GM18520 (cell line): Measurements from ENCODE around the gene CXorf58.
A peak's percentile ranks its signal among the peaks of the same experiment; 100 is the strongest.
"Not testable (repeated sequence)": the region's sequence is repeated elsewhere in the genome, so short reads cannot be mapped to it uniquely, and the experiment has no call there.

Source experiments
- ATAC-seq: cut with Tn5 transposase; IDR thresholded peaks from one replicate; pipeline ENCODE4 v1.9.1; 2021; ENCODE audit not compliant: unreplicated experiment

The CXorf58 gene

DNA sequence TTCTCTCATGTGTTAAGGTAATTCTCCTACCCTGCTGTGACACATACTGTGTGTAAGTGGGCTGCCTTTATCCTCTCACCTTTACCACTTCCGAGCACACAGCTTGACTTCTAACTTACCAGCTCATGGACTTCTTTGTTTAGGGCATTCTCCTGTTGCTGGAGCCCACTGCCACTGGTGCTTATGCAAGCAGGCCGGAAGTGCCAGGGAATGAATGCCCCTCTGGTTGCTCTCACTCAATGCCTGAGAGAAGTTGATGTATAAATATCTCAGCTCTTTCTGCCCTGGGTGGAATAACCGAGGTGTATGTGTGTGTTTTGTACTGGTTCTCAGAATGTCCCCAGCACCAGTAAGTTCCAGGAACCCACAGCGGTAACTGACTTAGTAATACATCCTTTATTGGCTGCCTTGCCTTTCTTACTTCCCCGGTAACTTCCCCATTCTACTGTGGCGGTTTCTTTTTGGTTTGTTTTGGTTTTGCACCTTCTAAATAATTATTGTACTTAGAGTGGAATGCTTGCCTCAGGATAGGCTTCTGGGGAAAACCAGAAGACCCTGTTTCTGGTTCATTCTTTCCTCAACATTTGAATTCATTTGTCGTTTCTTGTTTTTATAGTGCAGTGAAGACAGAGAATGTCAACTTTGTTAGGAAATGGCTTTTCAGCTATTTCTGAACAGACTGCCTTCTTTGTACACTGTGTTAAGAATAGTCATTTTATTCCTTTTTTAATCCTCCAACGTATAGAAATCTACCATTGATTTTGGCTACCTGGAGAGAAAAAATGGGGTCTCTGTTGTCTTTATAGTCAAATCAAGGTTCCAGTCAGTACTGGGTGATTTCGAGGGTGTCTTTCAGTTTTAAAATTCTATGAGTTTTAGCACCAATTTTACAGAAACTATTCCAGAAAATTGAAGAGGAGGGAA, 45.4 kb downstream of the CXorf58 start:
- ATAC-seq = peak; percentile 89

GRCh38 chrX:23953908-23954269, 46.1 kb downstream of the CXorf58 start:
- ATAC-seq = no peak

GRCh38 chrX:23954396-23954795, 46.6 kb downstream of the CXorf58 start:
- no peak for ATAC-seq

DNA sequence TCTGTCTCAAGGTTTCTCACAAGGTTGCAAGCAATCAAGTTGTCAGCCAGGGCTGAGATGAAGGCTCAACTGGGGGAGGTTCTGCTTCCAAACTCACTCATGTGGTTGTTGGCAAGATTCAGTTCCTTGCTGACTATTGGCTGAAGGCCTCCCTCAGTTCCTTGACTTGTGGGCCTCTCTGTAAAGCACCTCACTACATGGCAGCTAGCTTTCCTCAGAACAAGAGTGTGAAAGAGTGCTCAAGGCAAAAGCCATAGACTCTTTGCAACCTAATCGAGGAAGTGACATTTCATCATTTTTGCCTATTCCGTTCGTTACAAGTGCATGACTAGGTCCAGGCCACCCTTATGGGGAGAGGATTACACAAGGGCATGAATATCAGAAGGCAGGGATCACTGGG, 52.0 kb downstream of the CXorf58 start:
- no peak for ATAC-seq

DNA sequence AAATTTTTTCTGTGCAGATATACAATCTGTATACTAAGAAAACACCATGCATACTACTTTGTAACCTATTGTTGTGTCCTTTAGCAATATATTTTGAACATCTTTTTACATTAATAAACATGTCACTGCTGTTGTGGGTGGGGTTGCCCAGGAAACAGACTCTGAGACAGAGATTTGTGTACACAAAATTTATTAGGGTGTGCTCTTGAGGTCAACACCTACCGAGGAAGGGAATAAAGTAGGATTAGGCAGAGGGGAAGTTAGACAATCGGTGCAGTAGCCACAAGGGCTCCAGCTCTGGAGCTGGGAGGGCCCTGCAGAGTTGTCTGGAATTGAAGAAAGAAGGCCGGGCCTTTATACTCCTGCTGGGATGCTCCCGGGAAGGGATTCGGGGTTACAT, 56.4 kb downstream of the CXorf58 start:
- ATAC-seq = no peak

GRCh38 chrX:23965630-23966029, 57.8 kb downstream of the CXorf58 start:
- ATAC-seq = not testable (repeated sequence)

DNA sequence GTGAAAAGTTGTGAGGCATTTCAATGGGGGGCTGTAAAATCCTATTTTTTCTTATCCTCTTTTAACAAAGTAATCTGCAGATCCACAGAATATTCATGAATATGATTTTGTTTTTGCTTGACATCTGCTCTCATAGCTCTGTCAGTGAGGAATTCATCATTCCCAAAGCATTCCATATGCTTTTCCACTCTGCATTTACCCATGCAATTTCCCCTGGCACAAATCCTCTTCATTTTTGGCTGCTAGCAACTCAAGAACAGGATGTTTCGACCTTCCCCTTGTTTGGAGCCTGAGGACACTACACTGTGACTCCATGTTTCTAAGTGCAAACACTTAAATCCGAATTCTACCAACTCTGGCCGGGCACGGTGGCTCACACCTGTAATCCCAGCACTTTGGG, 70.7 kb downstream of the CXorf58 start:
- no peak for ATAC-seq

GRCh38 chrX:23980011-23980441, 72.2 kb downstream of the CXorf58 start:
- no peak for ATAC-seq

DNA sequence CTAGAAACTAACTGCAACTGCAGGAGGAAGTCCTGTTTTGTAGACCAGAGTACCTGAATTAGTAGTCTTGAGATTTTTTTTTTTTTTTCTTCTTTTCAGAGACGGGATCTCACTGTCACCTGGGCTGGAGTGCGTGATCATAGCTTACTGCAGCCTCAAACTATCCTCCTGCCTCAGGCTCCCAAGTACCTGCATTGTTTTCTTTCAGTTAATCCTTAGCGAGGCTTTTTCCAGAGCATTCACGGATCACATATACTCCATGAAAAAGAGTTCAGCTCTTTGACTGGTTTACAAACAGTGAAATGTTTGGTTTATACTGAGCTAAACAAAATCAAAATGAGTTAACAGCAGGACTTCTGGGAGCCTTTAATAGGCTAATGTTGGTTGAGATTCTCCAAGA, 73.4 kb downstream of the CXorf58 start:
- ATAC-seq = no peak

- no peak for ATAC-seq
These were observed 73.9 kb downstream of the CXorf58 start for GRCh38 chrX:23981711-23982110.

DNA sequence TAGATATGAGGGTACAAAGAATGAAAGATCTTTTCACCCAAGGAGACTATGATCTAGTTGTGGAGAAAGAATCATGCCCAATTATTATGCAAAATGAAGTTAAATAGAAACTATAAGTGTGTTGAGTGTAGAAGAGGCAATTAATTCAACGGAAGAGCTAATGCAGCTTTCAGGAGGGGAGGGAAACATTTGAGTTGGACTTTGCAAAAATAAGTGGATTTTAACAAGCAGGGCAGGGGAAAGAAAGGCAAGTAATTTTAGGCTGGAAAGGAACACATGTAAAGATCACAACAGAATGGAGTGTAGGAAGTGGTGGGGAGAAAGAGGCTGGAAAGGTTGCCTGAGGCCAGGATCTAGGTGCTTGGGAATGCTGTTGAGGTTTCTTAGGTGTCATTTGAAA, 75.1 kb downstream of the CXorf58 start:
- ATAC-seq = no peak
